Measurements from ENCODE around the gene TPGS1.

Gene TPGS1

GRCh38 chr19:522726-523125, 15.4 kb downstream of the TPGS1 start:
- no peak for DNase-seq

DNA sequence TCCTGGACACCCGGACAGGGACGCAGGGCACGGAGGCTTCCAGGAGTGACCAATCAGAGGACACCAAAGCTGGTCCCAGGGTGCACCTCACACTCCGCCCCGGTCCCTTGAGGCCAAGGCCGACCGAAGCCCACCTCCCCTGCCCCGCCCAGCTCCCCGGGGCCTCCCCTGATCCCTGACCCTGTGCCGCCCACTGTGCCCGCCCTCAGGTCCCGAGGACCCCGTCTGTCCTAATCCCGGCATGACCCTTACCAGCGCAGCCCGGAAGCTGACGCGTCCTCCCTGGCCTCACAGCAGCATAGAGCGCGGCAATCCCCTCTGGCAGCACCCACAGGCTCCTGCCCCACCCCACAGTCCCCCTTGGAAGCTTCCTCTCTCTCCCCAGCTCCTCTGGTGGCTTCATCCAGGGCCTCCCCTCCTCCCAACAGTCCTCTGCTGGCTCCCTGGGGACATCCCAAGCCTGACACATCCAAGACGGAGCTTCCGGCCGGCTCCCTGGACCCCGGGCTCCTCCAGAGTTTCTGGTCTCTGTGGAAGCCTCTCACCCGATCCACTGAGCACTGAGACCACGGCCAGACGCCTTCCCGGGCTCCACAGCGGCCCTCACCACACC, 16.9 kb downstream of the TPGS1 start:
- DNase-seq: peak; percentile 56

- no peak for DNase-seq
Measured at GRCh38 chr19:525029-525428, 17.7 kb downstream of the TPGS1 start.

GRCh38 chr19:525857-526419, 18.6 kb downstream of the TPGS1 start:
- no peak for DNase-seq

DNA sequence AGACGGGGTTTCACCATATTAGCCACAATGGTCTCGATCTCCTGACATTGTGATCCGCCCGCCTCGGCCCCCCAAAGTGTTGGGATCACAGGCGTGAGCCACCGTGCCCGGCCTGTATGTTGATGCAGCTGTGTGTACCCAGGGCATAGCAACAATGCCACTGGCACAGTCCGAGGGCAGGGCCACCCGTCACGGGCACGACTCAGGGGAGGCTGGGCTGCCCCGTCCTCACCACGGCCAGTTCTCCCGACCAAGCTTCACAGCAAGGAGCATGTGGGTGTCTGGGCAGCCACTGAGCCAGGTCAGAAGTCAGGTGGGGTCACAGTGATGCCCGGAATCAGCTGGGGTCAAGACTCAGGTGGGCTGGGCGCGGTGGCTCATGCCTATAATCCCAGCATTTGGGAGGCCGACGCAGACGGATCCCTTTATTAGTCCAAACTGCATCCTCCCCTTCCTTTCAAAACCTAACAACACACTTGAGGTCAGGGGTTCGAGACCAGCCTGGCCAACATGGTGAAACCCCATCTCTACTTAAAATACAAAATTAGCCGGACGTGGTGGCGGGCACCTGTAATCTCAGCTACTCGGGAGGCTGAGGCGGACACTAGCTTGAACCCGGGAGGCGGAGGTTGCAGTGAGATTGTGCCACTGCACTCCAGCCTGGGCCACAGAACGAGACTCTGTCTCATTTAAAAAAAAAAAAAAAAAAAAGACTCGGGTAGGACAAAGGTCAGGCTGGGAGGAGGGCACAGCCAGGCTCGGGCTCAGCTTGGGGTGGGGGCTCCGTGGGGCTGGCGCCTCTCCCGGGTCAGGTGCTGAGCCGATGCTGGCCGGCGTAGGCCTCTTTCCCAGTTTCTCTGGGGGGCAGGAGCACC, 23.1 kb downstream of the TPGS1 start:
- DNase-seq: no peak

DNA sequence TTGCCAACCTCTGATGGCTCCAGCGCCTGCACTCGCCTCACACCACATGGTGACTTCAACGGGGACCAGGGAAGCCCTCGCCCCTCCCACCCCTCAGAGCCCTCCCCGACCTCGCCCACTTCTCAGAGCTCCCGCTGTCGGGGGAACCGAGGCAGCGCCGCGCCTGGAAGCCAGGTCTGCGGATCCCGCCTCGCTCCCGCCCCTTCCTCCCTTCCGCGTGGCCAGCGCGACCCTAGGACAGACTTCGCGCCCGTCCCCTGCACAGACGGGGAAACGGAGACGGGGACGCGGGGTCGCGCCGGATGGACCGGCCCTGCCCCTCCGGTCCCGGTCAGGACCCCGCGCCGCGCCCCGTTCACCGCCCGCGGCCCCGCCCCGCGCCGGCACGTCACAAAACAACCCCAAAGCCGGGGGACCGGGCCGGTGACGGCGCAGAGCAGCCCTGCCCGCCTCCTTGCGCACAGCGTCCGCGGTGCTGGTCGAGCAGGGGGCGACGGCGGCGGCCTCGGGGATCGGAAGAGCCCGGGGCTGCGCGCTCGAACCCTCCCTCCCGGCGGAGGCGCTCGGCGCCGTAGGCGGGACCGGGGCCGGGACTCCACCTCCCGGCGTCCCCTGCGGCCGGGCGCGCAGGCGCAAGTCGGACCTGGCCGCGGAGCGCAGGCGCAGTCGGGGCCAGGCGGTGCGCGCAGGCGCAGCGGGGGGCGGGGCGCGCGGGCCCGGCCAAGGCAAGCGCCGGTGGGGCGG, 23.9 kb downstream of the TPGS1 start:
- DNase-seq: peak; percentile 85

GRCh38 chr19:531753-532560, 24.7 kb downstream of the TPGS1 start, which contains the start of gene CDC34:
Gene CDC34, plus strand, starts transcription at chr19:531760. Its CDS starts 172 bp downstream, at chr19:531932.
- DNase-seq: no peak

- peak; percentile 64 for DNase-seq
Measured at GRCh38 chr19:532561-533363, 25.5 kb downstream of the TPGS1 start.

DNA sequence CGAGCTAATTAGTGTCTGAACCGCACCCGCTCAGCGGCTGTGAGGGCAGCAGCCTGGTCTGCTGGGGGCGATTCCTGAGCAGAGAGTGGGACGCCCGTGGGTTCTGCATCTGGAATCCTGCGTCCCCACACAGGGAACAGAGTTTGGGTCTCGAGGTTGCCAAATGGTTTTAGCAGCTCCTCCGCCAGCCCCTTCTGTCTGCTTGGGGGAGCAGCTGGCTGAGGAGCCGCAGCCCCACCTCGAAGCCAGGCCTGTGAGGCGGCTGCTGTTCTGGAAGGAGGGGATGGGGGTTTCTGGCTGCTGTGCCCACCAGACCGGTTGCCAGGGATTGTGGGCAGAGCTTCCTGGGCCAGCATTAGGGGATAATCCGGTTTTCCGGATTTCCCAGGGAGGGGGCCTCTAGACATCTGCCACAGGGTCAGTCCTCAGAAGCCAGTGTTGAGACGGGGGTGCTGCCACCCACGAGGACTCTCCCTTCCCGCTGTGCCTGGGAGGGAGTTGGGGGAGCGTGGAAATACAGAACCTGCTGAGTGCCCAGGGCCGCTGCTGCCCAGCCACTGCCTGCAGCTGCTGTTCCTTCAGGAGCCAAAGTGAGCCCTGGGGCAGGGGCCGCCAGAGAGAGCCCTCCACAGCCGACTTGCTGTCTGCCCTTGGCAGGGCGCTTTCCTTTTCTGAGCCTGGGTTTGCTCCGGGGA, 26.2 kb downstream of the TPGS1 start:
- DNase-seq: no peak

GRCh38 chr19:534088-534487, 26.8 kb downstream of the TPGS1 start:
- no peak for DNase-seq

- DNase-seq: no peak
Measured at GRCh38 chr19:535017-535835, 27.9 kb downstream of the TPGS1 start.

- DNase-seq: no peak
Measured at GRCh38 chr19:536031-536880, 29.0 kb downstream of the TPGS1 start.

DNA sequence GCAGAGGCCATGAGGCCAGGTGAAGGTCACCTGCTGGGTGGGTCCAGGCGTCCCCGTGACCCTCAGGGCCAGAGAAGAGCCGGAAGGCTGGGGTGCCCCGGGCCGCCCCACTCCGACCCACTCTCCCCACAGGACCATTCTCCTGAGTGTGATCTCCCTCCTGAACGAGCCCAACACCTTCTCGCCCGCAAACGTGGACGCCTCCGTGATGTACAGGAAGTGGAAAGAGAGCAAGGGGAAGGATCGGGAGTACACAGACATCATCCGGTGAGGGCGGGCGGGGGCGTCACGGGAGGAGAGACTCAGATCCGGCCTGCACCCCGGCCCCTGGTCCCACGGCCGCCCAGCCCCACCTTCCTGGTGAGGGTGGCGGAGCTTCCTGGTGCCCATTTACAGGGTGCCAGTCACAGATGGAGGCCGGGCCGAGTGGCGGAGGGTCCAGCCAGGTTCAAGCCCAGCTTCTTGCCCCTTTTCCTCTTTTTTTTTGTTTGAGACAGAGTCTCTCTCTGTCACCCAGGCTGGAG, 29.6 kb downstream of the TPGS1 start:
- DNase-seq: no peak

- no peak for DNase-seq
Measured at GRCh38 chr19:538641-539428, 31.5 kb downstream of the TPGS1 start.

GRCh38 chr19:539429-540030, 32.2 kb downstream of the TPGS1 start:
- no peak for DNase-seq

DNA sequence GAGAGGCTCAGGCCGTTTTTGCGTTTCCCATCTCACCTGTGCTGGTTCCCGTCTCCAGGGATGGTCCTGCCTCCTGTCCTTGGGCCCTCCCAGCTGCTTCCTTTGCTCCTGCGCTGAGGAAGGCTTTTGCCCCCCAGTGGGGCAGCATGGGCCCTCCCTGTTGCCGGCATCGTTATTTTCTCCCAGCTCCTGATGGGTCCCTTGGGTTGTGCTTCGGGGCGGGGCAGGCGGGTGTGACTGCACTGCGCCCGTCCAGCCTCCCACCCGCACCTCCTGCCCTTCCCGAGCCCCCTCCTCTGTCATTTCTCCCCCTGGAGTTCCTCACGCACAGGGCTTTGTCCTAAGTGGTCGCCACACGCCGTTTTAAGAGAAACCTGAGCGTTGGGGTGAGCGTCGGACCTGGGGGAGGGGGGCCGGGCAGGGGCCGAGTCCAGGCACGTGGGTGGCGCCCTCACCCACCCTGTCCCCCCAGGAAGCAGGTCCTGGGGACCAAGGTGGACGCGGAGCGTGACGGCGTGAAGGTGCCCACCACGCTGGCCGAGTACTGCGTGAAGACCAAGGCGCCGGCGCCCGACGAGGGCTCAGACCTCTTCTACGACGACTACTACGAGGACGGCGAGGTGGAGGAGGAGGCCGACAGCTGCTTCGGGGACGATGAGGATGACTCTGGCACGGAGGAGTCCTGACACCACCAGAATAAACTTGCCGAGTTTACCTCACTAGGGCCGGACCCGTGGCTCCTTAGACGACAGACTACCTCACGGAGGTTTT, 33.8 kb downstream of the TPGS1 start:
- no peak for DNase-seq

GRCh38 chr19:541699-542098, 34.4 kb downstream of the TPGS1 start:
- no peak for DNase-seq
